Prostate gland (tissue), 2 donors: Measurements from ENCODE around the gene SIGLEC15. TPM values are rescaled to one million over a fixed set of nuclear protein-coding genes. Genes with fewer than 3 reads are reported as not detected.

Experiments
- DNase-seq: peaks from one replicate; pipeline ENCODE4 v3.0.0-alpha.2; 2019; ENCODE audit warnings: low spot score
- H3K27ac ChIP-seq, 2 donors: fragments of 200-600 bp; sonication (generic); 2 replicates each; pipeline ENCODE4 v1.5.1; 2017 to 2019
- H3K27me3 ChIP-seq: fragments of 200-600 bp; sonication (generic); replicated peaks from 2 replicates; pipeline ENCODE4 v1.5.1; 2019; ENCODE audit not compliant: insufficient read depth
- H3K36me3 ChIP-seq, 2 donors: fragments of 200-600 bp; sonication (generic); 1 replicate in 1 of 2; 2 replicates in 1 of 2; pipeline versions ENCODE4 v1.5.1 to v1.8.1; 2017 to 2019
- H3K4me1 ChIP-seq: fragments of 200-600 bp; sonication (generic); replicated peaks from 2 replicates; pipeline ENCODE4 v1.5.1; 2019
- H3K4me3 ChIP-seq, 2 donors: fragments of 200-600 bp; sonication (generic); 2 replicates each; pipeline ENCODE4 v1.5.1; 2017 to 2019
- H3K9me3 ChIP-seq: fragments of 200-600 bp; sonication (generic); 2 replicates; pipeline ENCODE4 v1.5.1; 2017
- CTCF ChIP-seq, 4 experiments: fragments of 200-600 bp in 2 of 4; fragments of 450-650 bp in 2 of 4; sonication (generic) in 2 of 4; IDR thresholded peaks; 1 replicate in 3 of 4; 2 replicates in 1 of 4; pipeline ENCODE4 v1.5.1; 2016 to 2019; ENCODE audit warnings: antibody characterized with exemption in 4 of 4, mild to moderate bottlenecking in 2 of 4, moderate library complexity in 2 of 4
- POLR2A ChIP-seq: fragments of 450-650 bp; IDR thresholded peaks from one replicate; pipeline ENCODE4 v1.6.1; 2016; ENCODE audit warnings: antibody characterized with exemption, mild to moderate bottlenecking
- POLR2AphosphoS5 ChIP-seq: sonication (generic); formaldehyde crosslinking; IDR thresholded peaks from one replicate; pipeline ENCODE4 v1.6.1; 2017; ENCODE audit warnings: antibody characterized with exemption
- WGBS: methylation state at CpG from one replicate; pipeline ENCODE4 v1.1.5; 2018; 5-methylcytosine and 5-hydroxymethylcytosine counted together
- intact Hi-C: fragments of 100-400 bp; cut with DNase I; formaldehyde crosslinking; loops from one replicate; pipeline ENCODE4 v1.14.2; 2022
- total RNA-seq, 2 donors: library from RNA; depleted of rRNA; stranded (reverse); fragments of >200 nt; gene quantifications; one replicate each; pipeline ENCODE4 v1.1.0, GENCODE V29; 2016

Gene SIGLEC15
- total RNA-seq, 2 donors from 2014 or later = 0.91 TPM; not detected in 1

DNA sequence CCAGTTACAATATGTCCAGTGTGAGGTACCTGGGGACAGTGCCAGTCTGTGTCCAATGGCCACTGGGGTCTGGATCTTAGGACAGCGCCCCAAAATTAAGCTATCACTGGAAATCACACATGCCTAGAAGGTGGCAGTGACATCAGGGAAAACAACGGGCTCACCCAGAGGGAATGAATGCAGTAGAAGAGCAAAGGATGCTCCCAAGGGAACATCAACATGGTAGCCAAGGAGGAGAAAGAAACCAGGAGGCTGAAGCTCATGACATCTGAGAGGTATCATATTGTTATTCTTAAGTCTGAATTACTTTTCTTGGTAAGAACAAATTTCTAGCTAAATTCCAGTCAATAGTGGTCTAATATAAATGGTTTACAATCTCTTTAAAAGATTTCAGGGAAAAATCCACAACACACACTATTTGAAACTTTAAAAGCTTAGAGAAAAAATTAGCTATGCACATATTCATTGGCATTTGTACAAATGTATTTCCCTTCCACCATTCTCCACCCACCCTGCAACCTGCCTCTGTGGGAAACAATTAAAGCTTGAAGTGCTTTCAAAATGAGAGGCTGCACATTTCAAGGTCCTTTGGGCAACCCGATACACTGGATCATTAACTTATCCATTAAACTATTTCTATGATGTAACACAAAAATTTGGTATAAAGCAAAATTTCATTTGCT lies 55.5 kb downstream of the SIGLEC15 start:
- Histone ChIP-seq H3K4me1 (no peaks in the 10 kb centered on the region), H3K36me3 (no peaks in the 10 kb centered on the region), H3K27me3 (no peaks in the 10 kb centered on the region), H3K27ac (no peak overlapping the region), H3K4me3 (no peak overlapping the region), H3K9me3 (no peaks in the 10 kb centered on the region)
- intact Hi-C loops = loop anchor here (5.0 kb wide), 2 partner anchors 189 to 259 kb away; no protein-coding TSS in a partner anchor
- TF ChIP-seq POLR2A (no peak), POLR2AphosphoS5 (no peak), CTCF (IDR thresholded peaks at IDR 0.05) (no peak)
- 92% methylated on average over 3 of the region's 3 CpGs for WGBS
- no peak for DNase-seq

DNA sequence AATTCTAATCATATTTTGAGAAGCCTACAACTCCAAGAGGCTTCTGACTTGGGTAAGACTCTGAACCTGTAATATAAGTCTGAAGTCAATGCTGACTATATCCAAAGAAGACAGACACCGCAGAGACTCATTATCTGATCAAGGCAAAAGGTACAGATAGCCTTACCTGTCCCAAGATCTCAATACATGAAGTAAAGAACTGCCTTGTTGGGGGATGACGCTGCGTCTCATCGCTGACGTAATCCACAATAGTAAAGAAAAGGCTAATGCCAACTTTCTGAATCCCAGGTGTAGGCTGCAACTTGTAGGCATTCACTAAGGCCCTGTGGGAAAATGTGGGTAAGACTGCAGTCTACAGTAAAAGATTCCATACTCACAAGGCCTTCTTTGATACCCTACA lies 62.1 kb downstream of the SIGLEC15 start:
- Histone ChIP-seq H3K4me1 (no peaks in the 10 kb centered on the region), H3K9me3 (no peaks in the 10 kb centered on the region), H3K4me3 (no peak overlapping the region), H3K36me3 (no peaks in the 10 kb centered on the region), H3K27me3 (no peaks in the 10 kb centered on the region), H3K27ac (no peak overlapping the region)
- WGBS = 97% methylated on average over 5 of the region's 5 CpGs
- intact Hi-C loops = no loop called here
- no peak for DNase-seq
- TF ChIP-seq POLR2AphosphoS5 (no peak), CTCF (IDR thresholded peaks at IDR 0.05) (no peak), POLR2A (no peak)

- WGBS = 94% methylated on average over 3 of the region's 3 CpGs
- H3K27me3 ChIP-seq = no peaks in the 10 kb centered on the region
- H3K9me3 ChIP-seq = no peaks in the 10 kb centered on the region
- TF ChIP-seq POLR2A (no peak), CTCF (IDR thresholded peaks at IDR 0.05) (no peak), POLR2AphosphoS5 (no peak)
- intact Hi-C loops = no loop called here
- no peaks in the 10 kb centered on the region for H3K4me1 ChIP-seq
- DNase-seq = no peak
- H3K36me3 ChIP-seq = no peaks in the 10 kb centered on the region
- H3K4me3 ChIP-seq = no peak overlapping the region
- no peak overlapping the region for H3K27ac ChIP-seq
Measured at GRCh38 chr18:45889419-45890064, 64.1 kb downstream of the SIGLEC15 start.

- H3K4me1 ChIP-seq = no peaks in the 10 kb centered on the region
- DNase-seq = no peak
- H3K36me3 ChIP-seq = no peaks in the 10 kb centered on the region
- H3K27ac ChIP-seq = no peak overlapping the region
- H3K27me3 ChIP-seq = no peaks in the 10 kb centered on the region
- WGBS = 90% methylated on average over 1 of the region's 1 CpG
- TF ChIP-seq POLR2A (no peak), POLR2AphosphoS5 (no peak), CTCF (IDR thresholded peaks at IDR 0.05) (no peak)
- intact Hi-C loops = no loop called here
- H3K4me3 ChIP-seq = no peak overlapping the region
- no peaks in the 10 kb centered on the region for H3K9me3 ChIP-seq
Measured at GRCh38 chr18:45890606-45891005, 65.1 kb downstream of the SIGLEC15 start.

- intact Hi-C loops = no loop called here
- WGBS = 90% methylated on average over 2 of the region's 2 CpGs
- no peak for DNase-seq
- no peak overlapping the region for H3K4me3 ChIP-seq
- no peaks in the 10 kb centered on the region for H3K4me1 ChIP-seq
- TF ChIP-seq CTCF (IDR thresholded peaks at IDR 0.05) = no peak
- no peak for TF ChIP-seq POLR2A
- TF ChIP-seq POLR2AphosphoS5 = no peak
- H3K9me3 ChIP-seq = no peaks in the 10 kb centered on the region
- H3K36me3 ChIP-seq = no peaks in the 10 kb centered on the region
- no peak overlapping the region for H3K27ac ChIP-seq
- no peaks in the 10 kb centered on the region for H3K27me3 ChIP-seq
Measured at GRCh38 chr18:45891806-45892205, 66.3 kb downstream of the SIGLEC15 start.
